K562 (cell line): ENCODE measurements around the gene TMEM88. TPM values are rescaled to one million over a fixed set of nuclear protein-coding genes. Genes with fewer than 3 reads are reported as not detected.

ENCODE experiments used
- CHD1 ChIP-seq: fragments of 200-600 bp; sonication (generic); IDR thresholded peaks from one replicate; pipeline ENCODE4 v1.6.1; 2012; ENCODE audit warnings: mild to moderate bottlenecking, moderate library complexity, low read length, inconsistent platforms
- ETV6 ChIP-seq, 3 experiments: fragments of 150-350 bp in 1 of 3; sonication (generic) in 1 of 3; formaldehyde crosslinking in 1 of 3; IDR thresholded peaks; 2 replicates each; pipeline versions ENCODE4 v1.6.1 to v1.8.0; 2014 to 2022; ENCODE audit warnings: borderline replicate concordance in 2 of 3, low read depth in 2 of 3, antibody characterized with exemption in 1 of 3, low read length in 1 of 3, mild to moderate bottlenecking in 1 of 3, missing genetic modification reagents in 1 of 3
- HES1 ChIP-seq: fragments of 450-650 bp; IDR thresholded peaks from 2 replicates; pipeline ENCODE4 v1.6.1; 2016; ENCODE audit warnings: low read depth, mild to moderate bottlenecking, moderate library complexity
- HOMEZ ChIP-seq: fragments of 250-450 bp; sonication (Bioruptor Pico); IDR thresholded peaks from 2 replicates; pipeline ENCODE4 v1.4.0; 2020; ENCODE audit warnings: mild to moderate bottlenecking, moderate library complexity
- IRF9 ChIP-seq: fragments of 450-650 bp; IDR thresholded peaks from 2 replicates; pipeline ENCODE4 v1.6.1; 2016; ENCODE audit warnings: missing biosample characterization, missing genetic modification characterization
- NR2C2 ChIP-seq, 2 experiments: fragments of 200-800 bp in 1 of 2; sonication (Bioruptor generic) in 1 of 2; sonication (generic) in 1 of 2; formaldehyde crosslinking in 1 of 2; IDR thresholded peaks; 2 replicates each; pipeline versions ENCODE4 v1.6.1 to v1.8.0; 2016 to 2022; ENCODE audit warnings: mild to moderate bottlenecking in 1 of 2, missing compliant biosample characterization in 1 of 2, missing genetic modification characterization in 1 of 2, missing genetic modification reagents in 1 of 2
- POLR3G ChIP-seq: IDR thresholded peaks from 2 replicates; pipeline ENCODE4 v1.6.1; 2011; ENCODE audit not compliant: insufficient read length, insufficient replicate concordance; ENCODE audit errors: extremely low read depth
- ZNF217 ChIP-seq: sonication (generic); formaldehyde crosslinking; IDR thresholded peaks from 2 replicates; pipeline ENCODE4 v1.8.0; 2022; ENCODE audit warnings: mild to moderate bottlenecking, missing genetic modification reagents
- ZNF318 ChIP-seq, 2 experiments: fragments of 450-650 bp; IDR thresholded peaks; 2 replicates each; pipeline ENCODE4 v1.6.1; 2016; ENCODE audit warnings: mild to moderate bottlenecking in 2 of 2, borderline replicate concordance in 1 of 2, low read depth in 1 of 2, moderate library complexity in 1 of 2
- ZNF778 ChIP-seq: fragments of 450-650 bp; formaldehyde crosslinking; IDR thresholded peaks from 2 replicates; pipeline ENCODE4 v1.4.0; 2020; ENCODE audit warnings: mild to moderate bottlenecking, moderate library complexity
- ZNF780A ChIP-seq: fragments of 250-450 bp; sonication (Bioruptor Pico); IDR thresholded peaks from 2 replicates; pipeline ENCODE4 v1.5.0; 2021; ENCODE audit warnings: mild to moderate bottlenecking
- polyA plus RNA-seq, 8 experiments: library from polyadenylated mRNA; depleted of rRNA in 4 of 8; stranded (reverse) in 5 of 8; unstranded in 3 of 8; fragments of >200 nt; fragmentation: Nextera tagmentation in 2 of 8; fragmentation: Illumina TruSeq in 1 of 8; extraction: Ambion mirVana in 2 of 8; extraction: Trizol in 1 of 8; gene quantifications; 2 replicates each; pipeline versions ENCODE4 v1.2.1 to v1.2.3, GENCODE V29; 2011 to 2014; ENCODE audit warnings: inconsistent platforms in 1 of 8, missing spikeins in 1 of 8
- total RNA-seq, 7 experiments: library from RNA; depleted of rRNA in 6 of 7; stranded (reverse); fragments of >200 nt in 6 of 7; fragmentation: Illumina TruSeq in 2 of 7; extraction: Trizol in 2 of 7; gene quantifications; 2 replicates each; pipeline versions ENCODE4 v1.2.1 to v1.2.3, GENCODE V29; 2011 to 2021; ENCODE audit warnings: low replicate concordance in 1 of 7

TMEM88 gene
- total and polyA plus RNA-seq, 9 of the 15 experiments (the other 6 are each of a cell fraction or from before 2014, with no cell fraction given), result 0.10 to 1.4 (median 0.36) TPM; not detected in 3

- TF ChIP-seq HOMEZ (CRISPR knock-in tag) (no peak), ZNF217 (CRISPR knock-in tag) (no peak), ETV6 (IDR thresholded peaks at IDR 0.05; ENCODE audit: borderline replicate concordance in 1 of 2, low read depth in 2 of 2, low read length in 1 of 2) (peak in 1 of 2 experiments; percentile 23; a peak in 2 of 4 replicates), ETV6 (CRISPR knock-in tag; IDR thresholded peaks at IDR 0.05; ENCODE audit: borderline replicate concordance) (no peak), ZNF318 (IDR thresholded peaks at IDR 0.05; ENCODE audit: borderline replicate concordance in 1 of 2, low read depth in 1 of 2) (peak in 1 of 2 experiments; percentile 98; a peak in 2 of 4 replicates), ZNF780A (CRISPR knock-in tag) (no peak), ZNF778 (CRISPR knock-in tag) (no peak), IRF9 (tag) (no peak), HES1 (peak; percentile 84), POLR3G (no peak), NR2C2 (CRISPR knock-in tag; IDR thresholded peaks at IDR 0.05) (peak; percentile 92), NR2C2 (tag; IDR thresholded peaks at IDR 0.05) (peak; percentile 97), CHD1 (no peak)
Measured at GRCh38 chr17:7836596-7837407, 18.1 kb upstream of the TMEM88 start (continued).
